IPS-15b (cell line): ENCODE measurements around the gene ID2.

Experiments used
- H3K27me3 ChIP-seq: one replicate; pipeline ENCODE4 v1.6.1; 2013; ENCODE audit warnings: low read length; ENCODE audit not compliant: control insufficient read depth, insufficient read depth
- H3K36me3 ChIP-seq: one replicate; pipeline ENCODE4 v1.6.1; 2013; ENCODE audit warnings: low read length; ENCODE audit not compliant: control insufficient read depth, insufficient read depth
- H3K4me1 ChIP-seq: one replicate; pipeline ENCODE4 v1.6.1; 2013; ENCODE audit warnings: mild to moderate bottlenecking, low read length; ENCODE audit not compliant: control insufficient read depth, insufficient read depth
- H3K4me3 ChIP-seq: one replicate; pipeline ENCODE4 v1.5.1; 2013; ENCODE audit warnings: low read depth, low read length
- H3K9ac ChIP-seq: one replicate; pipeline ENCODE4 v1.6.1; 2013; ENCODE audit warnings: low read depth, mild to moderate bottlenecking, low read length
- H3K9me3 ChIP-seq: one replicate; pipeline ENCODE4 v1.6.1; 2013; ENCODE audit warnings: mild to moderate bottlenecking, low read length; ENCODE audit not compliant: control insufficient read depth, insufficient read depth

Gene ID2

GRCh38 chr2:8661235-8661634 is 20.6 kb upstream of the ID2 start:
- no peaks in the 10 kb centered on the region for H3K36me3 ChIP-seq
- H3K27me3 ChIP-seq = no peaks in the 10 kb centered on the region
- H3K9ac ChIP-seq = no peak overlapping the region
- H3K4me1 ChIP-seq = no peaks in the 10 kb centered on the region
- no peak overlapping the region for H3K4me3 ChIP-seq
- no peaks in the 10 kb centered on the region for H3K9me3 ChIP-seq

GRCh38 chr2:8661736-8662135 is 20.1 kb upstream of the ID2 start:
- Histone ChIP-seq H3K4me1 (no peaks in the 10 kb centered on the region), H3K4me3 (no peak overlapping the region), H3K9ac (no peak overlapping the region), H3K36me3 (no peaks in the 10 kb centered on the region), H3K9me3 (no peaks in the 10 kb centered on the region), H3K27me3 (no peaks in the 10 kb centered on the region)

GRCh38 chr2:8662239-8662879 is 19.5 kb upstream of the ID2 start:
- no peak overlapping the region for H3K9ac ChIP-seq
- no peaks in the 10 kb centered on the region for H3K36me3 ChIP-seq
- no peaks in the 10 kb centered on the region for H3K4me1 ChIP-seq
- H3K27me3 ChIP-seq = no peaks in the 10 kb centered on the region
- no peaks in the 10 kb centered on the region for H3K9me3 ChIP-seq
- H3K4me3 ChIP-seq = no peak overlapping the region

- Histone ChIP-seq H3K9me3 (no peaks in the 10 kb centered on the region), H3K9ac (no peak overlapping the region), H3K27me3 (no peaks in the 10 kb centered on the region), H3K4me3 (no peak overlapping the region), H3K36me3 (no peaks in the 10 kb centered on the region), H3K4me1 (no peaks in the 10 kb centered on the region)
Measured at GRCh38 chr2:8663997-8664396, 17.9 kb upstream of the ID2 start.

- Histone ChIP-seq H3K36me3 (no peaks in the 10 kb centered on the region), H3K9ac (no peak overlapping the region), H3K4me3 (no peak overlapping the region), H3K9me3 (no peaks in the 10 kb centered on the region), H3K27me3 (peaks cover 2% of the 10 kb centered on the region), H3K4me1 (no peaks in the 10 kb centered on the region)
Measured at GRCh38 chr2:8666581-8666980, 15.3 kb upstream of the ID2 start.

GRCh38 chr2:8667896-8668512 is 13.9 kb upstream of the ID2 start:
- no peaks in the 10 kb centered on the region for H3K36me3 ChIP-seq
- no peak overlapping the region for H3K9ac ChIP-seq
- H3K4me3 ChIP-seq = no peak overlapping the region
- peaks cover 4% of the 10 kb centered on the region for H3K27me3 ChIP-seq
- no peaks in the 10 kb centered on the region for H3K4me1 ChIP-seq
- H3K9me3 ChIP-seq = no peaks in the 10 kb centered on the region

GRCh38 chr2:8669157-8669817 is 12.6 kb upstream of the ID2 start:
- Histone ChIP-seq H3K36me3 (no peaks in the 10 kb centered on the region), H3K9ac (no peak overlapping the region), H3K4me1 (no peaks in the 10 kb centered on the region), H3K27me3 (peaks cover 16% of the 10 kb centered on the region), H3K4me3 (no peak overlapping the region), H3K9me3 (no peaks in the 10 kb centered on the region)

- H3K27me3 ChIP-seq = peaks cover 29% of the 10 kb centered on the region
- H3K9ac ChIP-seq = no peak overlapping the region
- H3K4me1 ChIP-seq = no peaks in the 10 kb centered on the region
- no peaks in the 10 kb centered on the region for H3K36me3 ChIP-seq
- no peak overlapping the region for H3K4me3 ChIP-seq
- peaks cover 6% of the 10 kb centered on the region for H3K9me3 ChIP-seq
Measured at GRCh38 chr2:8670580-8670979, 11.3 kb upstream of the ID2 start.

- Histone ChIP-seq H3K9ac (no peak overlapping the region), H3K4me1 (no peaks in the 10 kb centered on the region), H3K36me3 (no peaks in the 10 kb centered on the region), H3K4me3 (no peak overlapping the region), H3K9me3 (peaks cover 6% of the 10 kb centered on the region), H3K27me3 (peaks cover 35% of the 10 kb centered on the region)
Measured at GRCh38 chr2:8671176-8671575, 10.7 kb upstream of the ID2 start.

- no peak overlapping the region for H3K9ac ChIP-seq
- H3K27me3 ChIP-seq = peaks cover 41% of the 10 kb centered on the region
- H3K9me3 ChIP-seq = peaks cover 6% of the 10 kb centered on the region
- no peaks in the 10 kb centered on the region for H3K4me1 ChIP-seq
- no peak overlapping the region for H3K4me3 ChIP-seq
- no peaks in the 10 kb centered on the region for H3K36me3 ChIP-seq
Measured at GRCh38 chr2:8671802-8672201, 10.1 kb upstream of the ID2 start.

- Histone ChIP-seq H3K4me3 (no peak overlapping the region), H3K9ac (no peak overlapping the region), H3K4me1 (peaks cover 7% of the 10 kb centered on the region), H3K36me3 (no peaks in the 10 kb centered on the region), H3K9me3 (peaks cover 6% of the 10 kb centered on the region), H3K27me3 (peaks cover 51% of the 10 kb centered on the region)
Measured at GRCh38 chr2:8672940-8673339, 8.9 kb upstream of the ID2 start.

GRCh38 chr2:8673381-8673780 is 8.5 kb upstream of the ID2 start:
- Histone ChIP-seq H3K36me3 (no peaks in the 10 kb centered on the region), H3K9me3 (peaks cover 6% of the 10 kb centered on the region), H3K4me1 (peaks cover 7% of the 10 kb centered on the region), H3K9ac (no peak overlapping the region), H3K4me3 (no peak overlapping the region), H3K27me3 (peaks cover 51% of the 10 kb centered on the region)
